ENCODE results near the gene CGNL1.

Gene CGNL1

GRCh38 chr15:57418635-57419034 is 42.3 kb downstream of the CGNL1 start:
- Histone ChIP-seq H3K36me3 (replicated peaks; ENCODE audit: insufficient read depth, low read length) (no peaks in the 10 kb centered on the region), H3K4me3 (ENCODE audit: low read length) (no peak overlapping the region), H3K9ac (ENCODE audit: low read length) (no peak overlapping the region), H2AFZ (ENCODE audit: low read length) (no peak overlapping the region), H3F3A (ENCODE audit: insufficient read depth, low read length) (no peaks in the 10 kb centered on the region), H3K79me2 (ENCODE audit: low read length) (no peaks in the 10 kb centered on the region), H3K9me2 (replicated peaks; ENCODE audit: insufficient read depth, low read length) (no peaks in the 10 kb centered on the region), H3K27me3 (replicated peaks; ENCODE audit: insufficient read depth, low read length) (no peaks in the 10 kb centered on the region), H3K27ac (ENCODE audit: low read length) (no peak overlapping the region), H3K9me3 (replicated peaks; ENCODE audit: insufficient read depth, low read length) (no peaks in the 10 kb centered on the region), H4K20me1 (ENCODE audit: insufficient read depth, low read length) (no peaks in the 10 kb centered on the region), H3K4me2 (ENCODE audit: low read depth, low read length) (no peak overlapping the region), H3K4me1 (ENCODE audit: low read length) (no peaks in the 10 kb centered on the region)
- TF ChIP-seq EZH2phosphoT487 (IDR thresholded peaks at IDR 0.05; ENCODE audit: low read length) (no peak), EZH2 (optimal IDR thresholded peaks at IDR 0.05; ENCODE audit: low read depth, low read length) (no peak)
- TF ChIP-seq, protein P1, sequence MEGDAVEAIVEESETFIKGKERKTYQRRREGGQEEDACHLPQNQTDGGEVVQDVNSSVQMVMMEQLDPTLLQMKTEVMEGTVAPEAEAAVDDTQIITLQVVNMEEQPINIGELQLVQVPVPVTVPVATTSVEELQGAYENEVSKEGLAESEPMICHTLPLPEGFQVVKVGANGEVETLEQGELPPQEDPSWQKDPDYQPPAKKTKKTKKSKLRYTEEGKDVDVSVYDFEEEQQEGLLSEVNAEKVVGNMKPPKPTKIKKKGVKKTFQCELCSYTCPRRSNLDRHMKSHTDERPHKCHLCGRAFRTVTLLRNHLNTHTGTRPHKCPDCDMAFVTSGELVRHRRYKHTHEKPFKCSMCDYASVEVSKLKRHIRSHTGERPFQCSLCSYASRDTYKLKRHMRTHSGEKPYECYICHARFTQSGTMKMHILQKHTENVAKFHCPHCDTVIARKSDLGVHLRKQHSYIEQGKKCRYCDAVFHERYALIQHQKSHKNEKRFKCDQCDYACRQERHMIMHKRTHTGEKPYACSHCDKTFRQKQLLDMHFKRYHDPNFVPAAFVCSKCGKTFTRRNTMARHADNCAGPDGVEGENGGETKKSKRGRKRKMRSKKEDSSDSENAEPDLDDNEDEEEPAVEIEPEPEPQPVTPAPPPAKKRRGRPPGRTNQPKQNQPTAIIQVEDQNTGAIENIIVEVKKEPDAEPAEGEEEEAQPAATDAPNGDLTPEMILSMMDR (IDR thresholded peaks at IDR 0.05; ENCODE audit: low read length) = no peak
- no peak for DNase-seq

GRCh38 chr15:57419335-57419734 is 43.0 kb downstream of the CGNL1 start:
- DNase-seq = no peak
- TF ChIP-seq, protein P1 (IDR thresholded peaks at IDR 0.05; ENCODE audit: low read length) = no peak
- no peak for TF ChIP-seq EZH2 (optimal IDR thresholded peaks at IDR 0.05; ENCODE audit: low read depth, low read length)
- no peak for TF ChIP-seq EZH2phosphoT487 (IDR thresholded peaks at IDR 0.05; ENCODE audit: low read length)
- H3K4me1 ChIP-seq (ENCODE audit: low read length) = no peaks in the 10 kb centered on the region
- no peak overlapping the region for H3K4me3 ChIP-seq (ENCODE audit: low read length)
- H3K9me2 ChIP-seq (replicated peaks; ENCODE audit: insufficient read depth, low read length) = no peaks in the 10 kb centered on the region
- no peak overlapping the region for H3K27ac ChIP-seq (ENCODE audit: low read length)
- H3K27me3 ChIP-seq (replicated peaks; ENCODE audit: insufficient read depth, low read length) = no peaks in the 10 kb centered on the region
- no peak overlapping the region for H2AFZ ChIP-seq (ENCODE audit: low read length)
- no peaks in the 10 kb centered on the region for H3K9me3 ChIP-seq (replicated peaks; ENCODE audit: insufficient read depth, low read length)
- no peaks in the 10 kb centered on the region for H3K36me3 ChIP-seq (replicated peaks; ENCODE audit: insufficient read depth, low read length)
- no peak overlapping the region for H3K9ac ChIP-seq (ENCODE audit: low read length)
- H3K79me2 ChIP-seq (ENCODE audit: low read length) = no peaks in the 10 kb centered on the region
- no peaks in the 10 kb centered on the region for H3F3A ChIP-seq (ENCODE audit: insufficient read depth, low read length)
- no peaks in the 10 kb centered on the region for H4K20me1 ChIP-seq (ENCODE audit: insufficient read depth, low read length)
- H3K4me2 ChIP-seq (ENCODE audit: low read depth, low read length) = no peak overlapping the region

DNA sequence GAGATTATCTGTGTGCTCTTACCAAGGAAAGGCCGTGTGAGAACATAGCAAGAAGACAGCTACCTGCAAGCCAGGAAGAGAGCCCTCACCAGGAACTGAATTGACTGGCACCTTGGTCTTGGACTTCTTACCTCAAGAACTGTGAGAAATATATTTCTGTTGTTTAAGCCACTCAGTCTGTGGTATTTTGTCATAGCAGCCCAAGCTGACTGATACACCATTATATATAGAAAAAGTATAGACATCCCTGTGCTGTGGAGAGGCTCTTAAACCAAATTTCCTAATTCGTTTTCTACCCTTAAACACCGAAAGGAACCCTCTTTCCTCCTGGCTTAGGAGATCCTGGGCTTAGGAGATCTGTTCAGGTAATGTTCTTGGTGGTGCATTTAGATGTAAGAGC is 44.8 kb downstream of the CGNL1 start:
- H3K27me3 ChIP-seq (replicated peaks; ENCODE audit: insufficient read depth, low read length) = no peaks in the 10 kb centered on the region
- no peak overlapping the region for H3K9ac ChIP-seq (ENCODE audit: low read length)
- TF ChIP-seq EZH2phosphoT487 (IDR thresholded peaks at IDR 0.05; ENCODE audit: low read length) = no peak
- TF ChIP-seq, protein P1 (IDR thresholded peaks at IDR 0.05; ENCODE audit: low read length) = no peak
- no peak for TF ChIP-seq EZH2 (optimal IDR thresholded peaks at IDR 0.05; ENCODE audit: low read depth, low read length)
- no peak overlapping the region for H3K4me2 ChIP-seq (ENCODE audit: low read depth, low read length)
- H3K9me2 ChIP-seq (replicated peaks; ENCODE audit: insufficient read depth, low read length) = no peaks in the 10 kb centered on the region
- no peaks in the 10 kb centered on the region for H3F3A ChIP-seq (ENCODE audit: insufficient read depth, low read length)
- H3K4me3 ChIP-seq (ENCODE audit: low read length) = no peak overlapping the region
- no peaks in the 10 kb centered on the region for H3K4me1 ChIP-seq (ENCODE audit: low read length)
- no peaks in the 10 kb centered on the region for H4K20me1 ChIP-seq (ENCODE audit: insufficient read depth, low read length)
- H3K36me3 ChIP-seq (replicated peaks; ENCODE audit: insufficient read depth, low read length) = no peaks in the 10 kb centered on the region
- H3K9me3 ChIP-seq (replicated peaks; ENCODE audit: insufficient read depth, low read length) = no peaks in the 10 kb centered on the region
- no peaks in the 10 kb centered on the region for H3K79me2 ChIP-seq (ENCODE audit: low read length)
- no peak overlapping the region for H2AFZ ChIP-seq (ENCODE audit: low read length)
- DNase-seq = no peak
- H3K27ac ChIP-seq (ENCODE audit: low read length) = no peak overlapping the region
